ENCODE data around the gene ZBTB7C.
A peak's percentile ranks its signal among the peaks of the same experiment; 100 is the strongest.

ZBTB7C gene

GRCh38 chr18:48392268-48392667 is 16.9 kb downstream of the ZBTB7C start:
- no peak overlapping the region for H3K4me3 ChIP-seq (ENCODE audit: low read depth in 1 of 5, low read length in 5 of 5)
- H3K27ac ChIP-seq (ENCODE audit: low read depth, low read length): no peak overlapping the region
- no peaks in the 10 kb centered on the region for H3K9me3 ChIP-seq (ENCODE audit: control insufficient read depth in 5 of 5, low read length in 5 of 5)
- peaks cover 0 to 23% (median 19%) of the 10 kb centered on the region in 5 donors for H3K4me1 ChIP-seq (ENCODE audit: control insufficient read depth in 5 of 5, insufficient read depth in 5 of 5, low read length in 5 of 5)
- H3K36me3 ChIP-seq (ENCODE audit: control insufficient read depth in 5 of 5, insufficient read depth in 5 of 5, low read length in 5 of 5): no peaks in the 10 kb centered on the region
- H3K27me3 ChIP-seq (ENCODE audit: control insufficient read depth in 5 of 5, insufficient read depth in 4 of 5, low read length in 5 of 5): peaks cover 0 to 11% (median 0%) of the 10 kb centered on the region in 5 donors
- peak overlapping the region in 1 of 5 donors; percentile 36 for H3K9ac ChIP-seq (ENCODE audit: low read length in 5 of 5)

GRCh38 chr18:48391868-48392267 is 17.3 kb downstream of the ZBTB7C start:
- Histone ChIP-seq H3K9me3 (ENCODE audit: control insufficient read depth in 5 of 5, low read length in 5 of 5) (no peaks in the 10 kb centered on the region), H3K27me3 (ENCODE audit: control insufficient read depth in 5 of 5, insufficient read depth in 4 of 5, low read length in 5 of 5) (peaks cover 0 to 9% (median 0%) of the 10 kb centered on the region in 5 donors), H3K4me1 (ENCODE audit: control insufficient read depth in 5 of 5, insufficient read depth in 5 of 5, low read length in 5 of 5) (peaks cover 0 to 22% (median 19%) of the 10 kb centered on the region in 5 donors), H3K27ac (ENCODE audit: low read depth, low read length) (no peak overlapping the region), H3K9ac (ENCODE audit: low read length in 5 of 5) (peak overlapping the region in 1 of 5 donors; percentile 36), H3K36me3 (ENCODE audit: control insufficient read depth in 5 of 5, insufficient read depth in 5 of 5, low read length in 5 of 5) (no peaks in the 10 kb centered on the region), H3K4me3 (ENCODE audit: low read depth in 1 of 5, low read length in 5 of 5) (no peak overlapping the region)

- Histone ChIP-seq H3K4me3 (ENCODE audit: low read depth in 1 of 5, low read length in 5 of 5) (no peak overlapping the region), H3K9me3 (ENCODE audit: control insufficient read depth in 5 of 5, low read length in 5 of 5) (no peaks in the 10 kb centered on the region), H3K4me1 (ENCODE audit: control insufficient read depth in 5 of 5, insufficient read depth in 5 of 5, low read length in 5 of 5) (peaks cover 0 to 22% (median 19%) of the 10 kb centered on the region in 5 donors), H3K9ac (ENCODE audit: low read length in 5 of 5) (no peak overlapping the region), H3K36me3 (ENCODE audit: control insufficient read depth in 5 of 5, insufficient read depth in 5 of 5, low read length in 5 of 5) (no peaks in the 10 kb centered on the region), H3K27me3 (ENCODE audit: control insufficient read depth in 5 of 5, insufficient read depth in 4 of 5, low read length in 5 of 5) (peaks cover 0 to 9% (median 0%) of the 10 kb centered on the region in 5 donors), H3K27ac (ENCODE audit: low read depth, low read length) (no peak overlapping the region)
Observed at GRCh38 chr18:48390641-48391040, 18.5 kb downstream of the ZBTB7C start.

- H3K4me3 ChIP-seq (ENCODE audit: low read depth in 1 of 5, low read length in 5 of 5): no peak overlapping the region
- peaks cover 0 to 5% (median 0%) of the 10 kb centered on the region in 5 donors for H3K27me3 ChIP-seq (ENCODE audit: control insufficient read depth in 5 of 5, insufficient read depth in 4 of 5, low read length in 5 of 5)
- H3K9me3 ChIP-seq (ENCODE audit: control insufficient read depth in 5 of 5, low read length in 5 of 5): no peaks in the 10 kb centered on the region
- H3K4me1 ChIP-seq (ENCODE audit: control insufficient read depth in 5 of 5, insufficient read depth in 5 of 5, low read length in 5 of 5): peaks cover 0 to 15% (median 13%) of the 10 kb centered on the region in 5 donors
- H3K36me3 ChIP-seq (ENCODE audit: control insufficient read depth in 5 of 5, insufficient read depth in 5 of 5, low read length in 5 of 5): no peaks in the 10 kb centered on the region
- no peak overlapping the region for H3K27ac ChIP-seq (ENCODE audit: low read depth, low read length)
- no peak overlapping the region for H3K9ac ChIP-seq (ENCODE audit: low read length in 5 of 5)
Observed at GRCh38 chr18:48388478-48388877, 20.7 kb downstream of the ZBTB7C start.

GRCh38 chr18:48387300-48387699 is 21.9 kb downstream of the ZBTB7C start:
- Histone ChIP-seq H3K9me3 (ENCODE audit: control insufficient read depth in 5 of 5, low read length in 5 of 5) (no peaks in the 10 kb centered on the region), H3K4me1 (ENCODE audit: control insufficient read depth in 5 of 5, insufficient read depth in 5 of 5, low read length in 5 of 5) (peaks cover 0 to 9% (median 7%) of the 10 kb centered on the region in 5 donors), H3K27ac (ENCODE audit: low read depth, low read length) (no peak overlapping the region), H3K36me3 (ENCODE audit: control insufficient read depth in 5 of 5, insufficient read depth in 5 of 5, low read length in 5 of 5) (no peaks in the 10 kb centered on the region), H3K9ac (ENCODE audit: low read length in 5 of 5) (no peak overlapping the region), H3K4me3 (ENCODE audit: low read depth in 1 of 5, low read length in 5 of 5) (no peak overlapping the region), H3K27me3 (ENCODE audit: control insufficient read depth in 5 of 5, insufficient read depth in 4 of 5, low read length in 5 of 5) (peaks cover 0 to 3% (median 0%) of the 10 kb centered on the region in 5 donors)

GRCh38 chr18:48385596-48385995 is 23.6 kb downstream of the ZBTB7C start:
- Histone ChIP-seq H3K9me3 (ENCODE audit: control insufficient read depth in 5 of 5, low read length in 5 of 5) (no peaks in the 10 kb centered on the region), H3K4me3 (ENCODE audit: low read depth in 1 of 5, low read length in 5 of 5) (no peak overlapping the region), H3K4me1 (ENCODE audit: control insufficient read depth in 5 of 5, insufficient read depth in 5 of 5, low read length in 5 of 5) (no peaks in the 10 kb centered on the region), H3K27me3 (ENCODE audit: control insufficient read depth in 5 of 5, insufficient read depth in 4 of 5, low read length in 5 of 5) (no peaks in the 10 kb centered on the region), H3K36me3 (ENCODE audit: control insufficient read depth in 5 of 5, insufficient read depth in 5 of 5, low read length in 5 of 5) (no peaks in the 10 kb centered on the region), H3K27ac (ENCODE audit: low read depth, low read length) (no peak overlapping the region), H3K9ac (ENCODE audit: low read length in 5 of 5) (no peak overlapping the region)

GRCh38 chr18:48376934-48377333 is 32.2 kb downstream of the ZBTB7C start:
- Histone ChIP-seq H3K4me1 (ENCODE audit: control insufficient read depth in 5 of 5, insufficient read depth in 5 of 5, low read length in 5 of 5) (peaks cover 0 to 10% (median 9%) of the 10 kb centered on the region in 5 donors), H3K27ac (ENCODE audit: low read depth, low read length) (no peak overlapping the region), H3K9ac (ENCODE audit: low read length in 5 of 5) (no peak overlapping the region), H3K36me3 (ENCODE audit: control insufficient read depth in 5 of 5, insufficient read depth in 5 of 5, low read length in 5 of 5) (no peaks in the 10 kb centered on the region), H3K4me3 (ENCODE audit: low read depth in 1 of 5, low read length in 5 of 5) (no peak overlapping the region), H3K27me3 (ENCODE audit: control insufficient read depth in 5 of 5, insufficient read depth in 4 of 5, low read length in 5 of 5) (no peaks in the 10 kb centered on the region), H3K9me3 (ENCODE audit: control insufficient read depth in 5 of 5, low read length in 5 of 5) (no peaks in the 10 kb centered on the region)

- Histone ChIP-seq H3K27ac (ENCODE audit: low read depth, low read length) (no peak overlapping the region), H3K27me3 (ENCODE audit: control insufficient read depth in 5 of 5, insufficient read depth in 4 of 5, low read length in 5 of 5) (no peaks in the 10 kb centered on the region), H3K4me1 (ENCODE audit: control insufficient read depth in 5 of 5, insufficient read depth in 5 of 5, low read length in 5 of 5) (peaks cover 0 to 10% (median 9%) of the 10 kb centered on the region in 5 donors), H3K9me3 (ENCODE audit: control insufficient read depth in 5 of 5, low read length in 5 of 5) (no peaks in the 10 kb centered on the region), H3K36me3 (ENCODE audit: control insufficient read depth in 5 of 5, insufficient read depth in 5 of 5, low read length in 5 of 5) (no peaks in the 10 kb centered on the region), H3K9ac (ENCODE audit: low read length in 5 of 5) (no peak overlapping the region), H3K4me3 (ENCODE audit: low read depth in 1 of 5, low read length in 5 of 5) (no peak overlapping the region)
Observed at GRCh38 chr18:48376406-48376805, 32.8 kb downstream of the ZBTB7C start.

- Histone ChIP-seq H3K9ac (ENCODE audit: low read length in 5 of 5) (peak overlapping the region in 1 of 5 donors; percentile 6), H3K27me3 (ENCODE audit: control insufficient read depth in 5 of 5, insufficient read depth in 4 of 5, low read length in 5 of 5) (no peaks in the 10 kb centered on the region), H3K4me1 (ENCODE audit: control insufficient read depth in 5 of 5, insufficient read depth in 5 of 5, low read length in 5 of 5) (peaks cover 0 to 10% (median 9%) of the 10 kb centered on the region in 5 donors), H3K4me3 (ENCODE audit: low read depth in 1 of 5, low read length in 5 of 5) (no peak overlapping the region), H3K9me3 (ENCODE audit: control insufficient read depth in 5 of 5, low read length in 5 of 5) (no peaks in the 10 kb centered on the region), H3K36me3 (ENCODE audit: control insufficient read depth in 5 of 5, insufficient read depth in 5 of 5, low read length in 5 of 5) (no peaks in the 10 kb centered on the region), H3K27ac (ENCODE audit: low read depth, low read length) (no peak overlapping the region)
Observed at GRCh38 chr18:48375150-48375800, 33.9 kb downstream of the ZBTB7C start.

- no peaks in the 10 kb centered on the region for H3K36me3 ChIP-seq (ENCODE audit: control insufficient read depth in 5 of 5, insufficient read depth in 5 of 5, low read length in 5 of 5)
- no peaks in the 10 kb centered on the region for H3K27me3 ChIP-seq (ENCODE audit: control insufficient read depth in 5 of 5, insufficient read depth in 4 of 5, low read length in 5 of 5)
- no peak overlapping the region for H3K27ac ChIP-seq (ENCODE audit: low read depth, low read length)
- H3K4me3 ChIP-seq (ENCODE audit: low read depth in 1 of 5, low read length in 5 of 5): no peak overlapping the region
- H3K9me3 ChIP-seq (ENCODE audit: control insufficient read depth in 5 of 5, low read length in 5 of 5): no peaks in the 10 kb centered on the region
- no peak overlapping the region for H3K9ac ChIP-seq (ENCODE audit: low read length in 5 of 5)
- H3K4me1 ChIP-seq (ENCODE audit: control insufficient read depth in 5 of 5, insufficient read depth in 5 of 5, low read length in 5 of 5): peaks cover 0 to 10% (median 9%) of the 10 kb centered on the region in 5 donors
Observed at GRCh38 chr18:48374423-48375149, 34.6 kb downstream of the ZBTB7C start.
